HepG2 (cell line): Measurements from ENCODE around the gene COQ7. TPM values are rescaled to one million over a fixed set of nuclear protein-coding genes. Genes with fewer than 3 reads are reported as not detected.
A peak's percentile ranks its signal among the peaks of the same experiment; 100 is the strongest.

ENCODE experiments used
- ARID3A ChIP-seq: IDR thresholded peaks from 2 replicates; pipeline ENCODE4 v1.6.1; 2012; ENCODE audit warnings: low read depth, low read length, improper control_type of control experiment
- EP300 ChIP-seq, 3 experiments: sonication (generic) in 1 of 3; formaldehyde crosslinking in 1 of 3; IDR thresholded peaks; 2 replicates each; pipeline versions ENCODE4 v1.5.1 to v1.6.1; 2011 to 2020; ENCODE audit warnings: low read depth in 2 of 3, low read length in 2 of 3, borderline replicate concordance in 1 of 3, improper control_type of control experiment in 1 of 3, mild to moderate bottlenecking in 1 of 3, missing genetic modification reagents in 1 of 3, moderate library complexity in 1 of 3
- FOXC1 ChIP-seq: sonication (generic); formaldehyde crosslinking; IDR thresholded peaks from 2 replicates; pipeline ENCODE4 v1.8.0; 2022; ENCODE audit warnings: mild to moderate bottlenecking, missing genetic modification reagents, borderline replicate concordance
- MLXIP ChIP-seq: sonication (generic); formaldehyde crosslinking; IDR thresholded peaks from 2 replicates; pipeline ENCODE4 v1.9.0; 2021; ENCODE audit warnings: missing genetic modification reagents, borderline replicate concordance
- NFE2L2 ChIP-seq: fragments of 150-350 bp; IDR thresholded peaks from 2 replicates; pipeline ENCODE4 v1.6.1; 2014; ENCODE audit warnings: low read length
- ZNF503 ChIP-seq: sonication (generic); formaldehyde crosslinking; IDR thresholded peaks from 2 replicates; pipeline ENCODE4 v1.4.0; 2020; ENCODE audit warnings: missing genetic modification reagents
- polyA plus RNA-seq, 8 experiments: library from polyadenylated mRNA; depleted of rRNA in 3 of 8; stranded (reverse) in 7 of 8; unstranded in 1 of 8; fragments of >200 nt; fragmentation: Illumina TruSeq in 4 of 8; extraction: Trizol in 4 of 8; gene quantifications; 2 replicates each; pipeline versions ENCODE4 v1.2.1 to v1.2.3, GENCODE V29; 2011 to 2016; ENCODE audit warnings: low read depth in 4 of 8, missing spikeins in 1 of 8, mixed read lengths in 1 of 8; ENCODE audit not compliant: insufficient read depth in 1 of 8
- total RNA-seq, 5 experiments: library from RNA; depleted of rRNA; stranded (reverse); fragments of >200 nt; fragmentation: Illumina TruSeq; extraction: Trizol; gene quantifications; 2 replicates each; pipeline ENCODE4 v1.2.3, GENCODE V29; 2016; ENCODE audit warnings: low read depth in 1 of 5
- TF ChIP-seq, protein P1 (sequence below): IDR thresholded peaks from 2 replicates; pipeline ENCODE4 v1.6.1; 2016; ENCODE audit warnings: low read depth, control low read depth
- TF ChIP-seq, protein P2 (sequence below): IDR thresholded peaks from 2 replicates; pipeline ENCODE4 v1.4.0; 2020; ENCODE audit warnings: mild to moderate bottlenecking, missing genetic modification reagents
- TF ChIP-seq, protein P3 (sequence below): sonication (generic); formaldehyde crosslinking; IDR thresholded peaks from 2 replicates; pipeline ENCODE4 v1.8.0; 2022; ENCODE audit warnings: low read depth, missing genetic modification reagents
- TF ChIP-seq, protein P4 (sequence below): sonication (generic); formaldehyde crosslinking; IDR thresholded peaks from 2 replicates; pipeline ENCODE4 v1.8.1; 2022; ENCODE audit warnings: mild to moderate bottlenecking, missing genetic modification reagents

COQ7 gene
- total and polyA plus RNA-seq, 2 of the 13 experiments (the other 11 are each of a cell fraction or from before 2014, with no cell fraction given): 20.1 to 45.7 TPM

GRCh38 chr16:19113577-19114358 lies 46.4 kb downstream of the COQ7 start, which contains the start of gene ITPRIPL2 (continued):
- TF ChIP-seq EP300 (IDR thresholded peaks at IDR 0.05; ENCODE audit: low read depth in 2 of 2, low read length in 2 of 2): no peak
- TF ChIP-seq EP300 (CRISPR knock-in tag; IDR thresholded peaks at IDR 0.05; ENCODE audit: borderline replicate concordance): peak; percentile 49; the same call in 1 of the 2 replicates
- TF ChIP-seq, protein P1, sequence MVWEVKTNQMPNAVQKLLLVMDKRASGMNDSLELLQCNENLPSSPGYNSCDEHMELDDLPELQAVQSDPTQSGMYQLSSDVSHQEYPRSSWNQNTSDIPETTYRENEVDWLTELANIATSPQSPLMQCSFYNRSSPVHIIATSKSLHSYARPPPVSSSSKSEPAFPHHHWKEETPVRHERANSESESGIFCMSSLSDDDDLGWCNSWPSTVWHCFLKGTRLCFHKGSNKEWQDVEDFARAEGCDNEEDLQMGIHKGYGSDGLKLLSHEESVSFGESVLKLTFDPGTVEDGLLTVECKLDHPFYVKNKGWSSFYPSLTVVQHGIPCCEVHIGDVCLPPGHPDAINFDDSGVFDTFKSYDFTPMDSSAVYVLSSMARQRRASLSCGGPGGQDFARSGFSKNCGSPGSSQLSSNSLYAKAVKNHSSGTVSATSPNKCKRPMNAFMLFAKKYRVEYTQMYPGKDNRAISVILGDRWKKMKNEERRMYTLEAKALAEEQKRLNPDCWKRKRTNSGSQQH (CRISPR knock-in tag): no peak; the same call in 1 of the 2 replicates
- TF ChIP-seq ARID3A: no peak
- TF ChIP-seq, protein P2, sequence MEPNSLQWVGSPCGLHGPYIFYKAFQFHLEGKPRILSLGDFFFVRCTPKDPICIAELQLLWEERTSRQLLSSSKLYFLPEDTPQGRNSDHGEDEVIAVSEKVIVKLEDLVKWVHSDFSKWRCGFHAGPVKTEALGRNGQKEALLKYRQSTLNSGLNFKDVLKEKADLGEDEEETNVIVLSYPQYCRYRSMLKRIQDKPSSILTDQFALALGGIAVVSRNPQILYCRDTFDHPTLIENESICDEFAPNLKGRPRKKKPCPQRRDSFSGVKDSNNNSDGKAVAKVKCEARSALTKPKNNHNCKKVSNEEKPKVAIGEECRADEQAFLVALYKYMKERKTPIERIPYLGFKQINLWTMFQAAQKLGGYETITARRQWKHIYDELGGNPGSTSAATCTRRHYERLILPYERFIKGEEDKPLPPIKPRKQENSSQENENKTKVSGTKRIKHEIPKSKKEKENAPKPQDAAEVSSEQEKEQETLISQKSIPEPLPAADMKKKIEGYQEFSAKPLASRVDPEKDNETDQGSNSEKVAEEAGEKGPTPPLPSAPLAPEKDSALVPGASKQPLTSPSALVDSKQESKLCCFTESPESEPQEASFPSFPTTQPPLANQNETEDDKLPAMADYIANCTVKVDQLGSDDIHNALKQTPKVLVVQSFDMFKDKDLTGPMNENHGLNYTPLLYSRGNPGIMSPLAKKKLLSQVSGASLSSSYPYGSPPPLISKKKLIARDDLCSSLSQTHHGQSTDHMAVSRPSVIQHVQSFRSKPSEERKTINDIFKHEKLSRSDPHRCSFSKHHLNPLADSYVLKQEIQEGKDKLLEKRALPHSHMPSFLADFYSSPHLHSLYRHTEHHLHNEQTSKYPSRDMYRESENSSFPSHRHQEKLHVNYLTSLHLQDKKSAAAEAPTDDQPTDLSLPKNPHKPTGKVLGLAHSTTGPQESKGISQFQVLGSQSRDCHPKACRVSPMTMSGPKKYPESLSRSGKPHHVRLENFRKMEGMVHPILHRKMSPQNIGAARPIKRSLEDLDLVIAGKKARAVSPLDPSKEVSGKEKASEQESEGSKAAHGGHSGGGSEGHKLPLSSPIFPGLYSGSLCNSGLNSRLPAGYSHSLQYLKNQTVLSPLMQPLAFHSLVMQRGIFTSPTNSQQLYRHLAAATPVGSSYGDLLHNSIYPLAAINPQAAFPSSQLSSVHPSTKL: peak; percentile 70; the same call in 1 of the 2 replicates
- TF ChIP-seq FOXC1 (CRISPR knock-in tag): no peak; the same call in 1 of the 2 replicates
- TF ChIP-seq ZNF503 (CRISPR knock-in tag): peak; percentile 66; the same call in 1 of the 2 replicates
- TF ChIP-seq, protein P3, sequence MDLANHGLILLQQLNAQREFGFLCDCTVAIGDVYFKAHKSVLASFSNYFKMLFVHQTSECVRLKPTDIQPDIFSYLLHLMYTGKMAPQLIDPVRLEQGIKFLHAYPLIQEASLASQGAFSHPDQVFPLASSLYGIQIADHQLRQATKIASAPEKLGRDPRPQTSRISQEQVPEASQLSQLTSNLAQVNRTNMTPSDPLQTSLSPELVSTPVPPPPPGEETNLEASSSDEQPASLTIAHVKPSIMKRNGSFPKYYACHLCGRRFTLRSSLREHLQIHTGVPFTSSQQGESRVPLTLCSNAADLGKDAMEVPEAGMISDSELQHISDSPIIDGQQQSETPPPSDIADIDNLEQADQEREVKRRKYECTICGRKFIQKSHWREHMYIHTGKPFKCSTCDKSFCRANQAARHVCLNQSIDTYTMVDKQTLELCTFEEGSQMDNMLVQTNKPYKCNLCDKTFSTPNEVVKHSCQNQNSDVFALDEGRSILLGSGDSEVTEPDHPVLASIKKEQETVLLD (CRISPR knock-in tag): 0 out of 2 replicates have a peak, but pooled peaks have one; percentile 25
- TF ChIP-seq NFE2L2: no peak
- peak; percentile 68; the same call in 1 of the 2 replicates for TF ChIP-seq MLXIP (CRISPR knock-in tag)
- TF ChIP-seq, protein P4, sequence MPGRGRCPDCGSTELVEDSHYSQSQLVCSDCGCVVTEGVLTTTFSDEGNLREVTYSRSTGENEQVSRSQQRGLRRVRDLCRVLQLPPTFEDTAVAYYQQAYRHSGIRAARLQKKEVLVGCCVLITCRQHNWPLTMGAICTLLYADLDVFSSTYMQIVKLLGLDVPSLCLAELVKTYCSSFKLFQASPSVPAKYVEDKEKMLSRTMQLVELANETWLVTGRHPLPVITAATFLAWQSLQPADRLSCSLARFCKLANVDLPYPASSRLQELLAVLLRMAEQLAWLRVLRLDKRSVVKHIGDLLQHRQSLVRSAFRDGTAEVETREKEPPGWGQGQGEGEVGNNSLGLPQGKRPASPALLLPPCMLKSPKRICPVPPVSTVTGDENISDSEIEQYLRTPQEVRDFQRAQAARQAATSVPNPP (CRISPR knock-in tag): 0 out of 2 replicates have a peak, but pooled peaks have one; percentile 66
